K562 (cell line): ENCODE data around the gene C15orf62.

Source experiments
- ARHGAP35 ChIP-seq: fragments of 450-650 bp; IDR thresholded peaks from 2 replicates; pipeline ENCODE4 v1.6.1; 2018; ENCODE audit not compliant: partially characterized antibody
- CREB1 ChIP-seq, 2 experiments: sonication (generic) in 1 of 2; formaldehyde crosslinking in 1 of 2; IDR thresholded peaks; 2 replicates each; pipeline versions ENCODE4 v1.6.1 to v1.8.0; 2012 to 2022; ENCODE audit warnings: inconsistent platforms in 1 of 2, mild to moderate bottlenecking in 1 of 2, missing genetic modification reagents in 1 of 2, moderate library complexity in 1 of 2
- NFYB ChIP-seq: IDR thresholded peaks from 2 replicates; pipeline ENCODE4 v1.6.1; 2011; ENCODE audit warnings: mild to moderate bottlenecking, moderate library complexity; ENCODE audit not compliant: insufficient read length; ENCODE audit errors: extremely low read depth

DNA sequence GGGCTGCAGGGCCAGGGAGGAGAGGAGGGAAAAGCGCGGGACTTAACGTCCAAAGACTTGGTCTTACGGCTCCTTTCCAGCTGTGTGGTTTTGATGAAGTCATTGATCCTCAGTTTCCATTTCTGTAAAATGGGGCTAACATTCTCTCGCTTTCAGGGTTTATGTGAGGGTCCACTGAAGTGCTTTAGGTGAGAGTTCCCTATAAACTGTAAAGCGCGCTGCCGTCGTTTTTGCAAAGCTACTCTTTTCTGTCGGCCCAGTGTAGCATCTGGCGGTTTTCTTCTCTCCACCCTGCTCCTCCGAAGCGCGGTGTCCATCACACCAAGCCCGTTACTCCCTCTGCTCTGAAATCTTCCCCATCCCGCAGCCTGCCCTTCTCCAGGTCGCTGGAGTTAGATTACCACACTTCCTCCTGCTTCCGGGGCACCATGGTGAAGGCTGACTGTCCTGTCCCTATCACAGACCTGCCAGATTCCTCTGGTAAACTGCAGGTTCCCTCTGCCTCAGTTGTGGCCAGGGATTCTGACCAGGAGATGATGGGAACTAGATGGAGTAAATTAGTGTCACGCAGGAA lies 38.2 kb downstream of the C15orf62 start:
- TF ChIP-seq ARHGAP35: no peak
- TF ChIP-seq NFYB: no peak
- TF ChIP-seq CREB1 (IDR thresholded peaks at IDR 0.05): no peak
- no peak for TF ChIP-seq CREB1 (CRISPR knock-in tag; IDR thresholded peaks at IDR 0.05)
